Measurements from ENCODE around the gene FEM1C.

Gene FEM1C

GRCh38 chr5:115471345-115472063 lies 73.1 kb downstream of the FEM1C start:
- no peak for DNase-seq

- DNase-seq = no peak
Measured at GRCh38 chr5:115470921-115471320, 73.7 kb downstream of the FEM1C start.
